GM23248 (cell line): Measurements from ENCODE around the gene AK8. TPM values are rescaled to one million over a fixed set of nuclear protein-coding genes. Genes with fewer than 3 reads are reported as not detected.
"Not testable (repeated sequence)": the region's sequence is repeated elsewhere in the genome, so short reads cannot be mapped to it uniquely, and the experiment has no call there.

Experiments used
- DNase-seq: peaks from one replicate; pipeline ENCODE4 v3.0.0-alpha.2; 2015
- H2AFZ ChIP-seq: fragments of 200-600 bp; sonication (generic); 2 replicates; pipeline ENCODE4 v1.6.1; 2016; ENCODE audit warnings: antibody characterized with exemption
- H3F3A ChIP-seq: fragments of 200-600 bp; sonication (generic); 2 replicates; pipeline ENCODE4 v1.6.1; 2016; ENCODE audit warnings: mild to moderate bottlenecking, antibody characterized with exemption, mixed run types; ENCODE audit not compliant: insufficient read depth
- H3K27ac ChIP-seq: fragments of 200-600 bp; sonication (generic); 2 replicates; pipeline ENCODE4 v1.5.1; 2016; ENCODE audit warnings: mild to moderate bottlenecking
- H3K27me3 ChIP-seq: fragments of 200-600 bp; sonication (generic); replicated peaks from 2 replicates; pipeline ENCODE4 v1.6.1; 2016; ENCODE audit warnings: mild to moderate bottlenecking; ENCODE audit not compliant: insufficient read depth
- H3K36me3 ChIP-seq: fragments of 200-600 bp; sonication (generic); 2 replicates; pipeline ENCODE4 v1.6.1; 2016; ENCODE audit warnings: low read depth, mild to moderate bottlenecking
- H3K4me1 ChIP-seq: fragments of 200-600 bp; sonication (generic); 2 replicates; pipeline ENCODE4 v1.6.1; 2016; ENCODE audit warnings: mild to moderate bottlenecking; ENCODE audit not compliant: insufficient read depth
- H3K4me2 ChIP-seq: fragments of 200-600 bp; sonication (generic); one replicate; pipeline ENCODE4 v1.6.1; 2016; ENCODE audit warnings: mild to moderate bottlenecking; ENCODE audit not compliant: unreplicated experiment
- H3K4me3 ChIP-seq: fragments of 200-600 bp; sonication (generic); 2 replicates; pipeline ENCODE4 v1.5.1; 2016; ENCODE audit warnings: mild to moderate bottlenecking
- H3K79me2 ChIP-seq: fragments of 200-600 bp; sonication (generic); 2 replicates; pipeline ENCODE4 v1.6.1; 2016; ENCODE audit warnings: mild to moderate bottlenecking; ENCODE audit not compliant: insufficient read depth
- H3K9ac ChIP-seq: fragments of 200-600 bp; sonication (generic); 2 replicates; pipeline ENCODE4 v1.6.1; 2016; ENCODE audit warnings: mild to moderate bottlenecking
- H3K9me2 ChIP-seq: fragments of 200-600 bp; sonication (generic); 2 replicates; pipeline ENCODE4 v1.6.1; 2016; ENCODE audit warnings: mixed run types, mild to moderate bottlenecking, moderate library complexity; ENCODE audit not compliant: insufficient read depth
- H3K9me3 ChIP-seq: fragments of 200-600 bp; sonication (generic); one replicate; pipeline ENCODE4 v1.6.1; 2017; ENCODE audit warnings: low read depth
- H4K20me1 ChIP-seq: fragments of 200-600 bp; sonication (generic); 2 replicates; pipeline ENCODE4 v1.6.0; 2016; ENCODE audit not compliant: insufficient read depth
- EZH2 ChIP-seq: fragments of 200-600 bp; sonication (generic); IDR thresholded peaks from 2 replicates; pipeline ENCODE4 v1.6.1; 2018; ENCODE audit warnings: antibody characterized with exemption, mild to moderate bottlenecking; ENCODE audit not compliant: insufficient read depth, poor library complexity, severe bottlenecking
- EZH2phosphoT487 ChIP-seq: fragments of 200-600 bp; sonication (generic); IDR thresholded peaks from 2 replicates; pipeline ENCODE4 v1.6.1; 2018; ENCODE audit warnings: antibody characterized with exemption, moderate library complexity, mild to moderate bottlenecking, low read depth; ENCODE audit not compliant: insufficient read depth
- WGBS, 2 experiments: methylation state at CpG; one replicate each; pipeline ENCODE4 v1.1.6; 2015 to 2017; ENCODE audit warnings: low lambda C conversion rate in 2 of 2, low coverage in 1 of 2; ENCODE audit errors: missing lambda C conversion rate in 2 of 2; 5-methylcytosine and 5-hydroxymethylcytosine counted together
- in situ Hi-C: fragments of 300-500 bp; cut with MboI; formaldehyde crosslinking; loops from 2 replicates; pipeline ENCODE4 v1.15.0; 2020
- polyA plus RNA-seq: library from polyadenylated mRNA; unstranded; fragments of >200 nt; fragmentation: Nextera tagmentation; extraction: Ambion mirVana; gene quantifications from 2 replicates; pipeline ENCODE4 v1.2.1, GENCODE V29; 2016
- total RNA-seq: library from RNA; depleted of rRNA; stranded (reverse); fragments of >200 nt; shearing (Covaris generic); gene quantifications from 2 replicates; pipeline ENCODE4 v1.2.3, GENCODE V29; 2014

AK8 gene
- total and polyA plus RNA-seq, 2 experiments from 2014 or later, result 0.32 to 0.89 TPM

DNA sequence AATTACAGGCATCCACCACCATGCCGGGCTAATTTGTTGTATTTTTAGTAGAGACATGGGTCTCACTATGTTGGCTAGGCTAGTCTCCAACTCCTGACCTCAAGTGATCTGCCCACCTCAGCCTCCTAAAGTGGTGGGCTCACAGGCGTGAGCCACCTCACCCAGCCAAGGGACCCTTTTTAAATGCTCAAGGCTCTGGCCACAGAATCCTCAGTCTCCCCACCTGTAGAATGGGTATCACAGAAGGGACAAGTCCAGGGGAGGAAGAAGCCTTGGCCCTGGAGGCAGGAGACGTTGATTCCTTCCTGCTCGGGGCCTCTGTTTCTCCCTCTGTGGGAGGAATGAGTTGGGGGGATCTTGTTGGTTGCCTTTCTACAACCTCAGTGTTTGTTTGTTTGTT lies 162.1 kb downstream of the AK8 start:
- Histone ChIP-seq H3F3A (no peaks in the 10 kb centered on the region), H3K36me3 (no peaks in the 10 kb centered on the region), H2AFZ (no peak overlapping the region), H3K4me3 (no peak overlapping the region), H3K27ac (no peak overlapping the region), H3K4me1 (no peaks in the 10 kb centered on the region), H3K4me2 (no peak overlapping the region), H3K9me2 (no peaks in the 10 kb centered on the region), H3K27me3 (peaks cover 27% of the 10 kb centered on the region), H4K20me1 (no peaks in the 10 kb centered on the region), H3K9me3 (no peaks in the 10 kb centered on the region), H3K79me2 (no peaks in the 10 kb centered on the region), H3K9ac (no peak overlapping the region)
- no peak for DNase-seq
- in situ Hi-C loops, result no loop called here
- WGBS, 2 experiments, result 27 to 37% methylated on average over 4 of the region's 4 CpGs
- TF ChIP-seq EZH2phosphoT487 (no peak), EZH2 (no peak)

GRCh38 chr9:132712753-132713152 lies 165.3 kb downstream of the AK8 start:
- WGBS, 2 experiments, result 70 to 71% methylated on average over 5 of the region's 5 CpGs

DNA sequence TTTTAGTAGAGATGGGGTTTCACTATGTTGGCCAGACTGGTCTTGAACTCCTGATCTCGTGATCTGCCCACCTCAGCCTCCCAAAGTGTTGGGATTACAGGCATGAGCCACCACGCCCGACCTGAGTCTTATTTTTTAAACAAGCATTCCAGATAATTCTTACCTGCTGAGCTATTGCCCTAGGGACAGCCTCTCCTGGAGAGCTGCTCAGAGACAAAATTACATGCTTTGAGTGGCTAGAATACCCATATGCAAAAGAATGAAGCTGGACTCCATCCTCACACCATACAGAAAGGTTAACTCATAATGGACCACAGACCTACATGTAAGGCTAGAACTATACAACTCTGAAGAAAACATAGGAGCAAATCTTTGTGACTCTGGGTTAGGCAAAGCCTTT lies 166.2 kb downstream of the AK8 start:
- H3K4me3 ChIP-seq, result no peak overlapping the region
- no peak overlapping the region for H2AFZ ChIP-seq
- 54 to 76% methylated on average over 3 of the region's 3 CpGs for WGBS, 2 experiments
- no peak overlapping the region for H3K27ac ChIP-seq
- no peaks in the 10 kb centered on the region for H3F3A ChIP-seq
- H4K20me1 ChIP-seq, result no peaks in the 10 kb centered on the region
- no peaks in the 10 kb centered on the region for H3K79me2 ChIP-seq
- no peak for DNase-seq
- no peaks in the 10 kb centered on the region for H3K9me2 ChIP-seq
- H3K36me3 ChIP-seq, result no peaks in the 10 kb centered on the region
- H3K9ac ChIP-seq, result no peak overlapping the region
- no peaks in the 10 kb centered on the region for H3K4me1 ChIP-seq
- TF ChIP-seq EZH2 (no peak), EZH2phosphoT487 (no peak)
- H3K9me3 ChIP-seq, result no peaks in the 10 kb centered on the region
- peaks cover 18% of the 10 kb centered on the region for H3K27me3 ChIP-seq
- in situ Hi-C loops, result no loop called here
- H3K4me2 ChIP-seq, result no peak overlapping the region

More at GRCh38 chr9:132712753-132713152, 165.3 kb downstream of the AK8 start:
- no peaks in the 10 kb centered on the region for H3K4me1 ChIP-seq
- H3K9me2 ChIP-seq, result no peaks in the 10 kb centered on the region
- H3F3A ChIP-seq, result no peaks in the 10 kb centered on the region
- no peak overlapping the region for H3K27ac ChIP-seq
- in situ Hi-C loops, result no loop called here
- H3K9me3 ChIP-seq, result no peaks in the 10 kb centered on the region
- no peaks in the 10 kb centered on the region for H3K36me3 ChIP-seq
- H3K4me2 ChIP-seq, result no peak overlapping the region
- no peak overlapping the region for H2AFZ ChIP-seq
- H3K79me2 ChIP-seq, result no peaks in the 10 kb centered on the region
- no peak overlapping the region for H3K4me3 ChIP-seq
- H3K9ac ChIP-seq, result no peak overlapping the region
- H3K27me3 ChIP-seq, result peaks cover 24% of the 10 kb centered on the region
- TF ChIP-seq EZH2 (no peak), EZH2phosphoT487 (no peak)
- DNase-seq, result no peak
- no peaks in the 10 kb centered on the region for H4K20me1 ChIP-seq

GRCh38 chr9:132711152-132711551 lies 166.9 kb downstream of the AK8 start:
- H4K20me1 ChIP-seq, in situ Hi-C loops, H3K27ac ChIP-seq, H3K9me3 ChIP-seq, H3F3A ChIP-seq, H3K9me2 ChIP-seq, H3K79me2 ChIP-seq, H3K36me3 ChIP-seq, H3K9ac ChIP-seq, H3K4me1 ChIP-seq, H2AFZ ChIP-seq, H3K4me2 ChIP-seq, H3K4me3 ChIP-seq, DNase-seq: not testable (repeated sequence)
- WGBS, 2 experiments, result 68 to 73% methylated on average over 5 of the region's 5 CpGs
- H3K27me3 ChIP-seq, result peaks cover 18% of the 10 kb centered on the region

DNA sequence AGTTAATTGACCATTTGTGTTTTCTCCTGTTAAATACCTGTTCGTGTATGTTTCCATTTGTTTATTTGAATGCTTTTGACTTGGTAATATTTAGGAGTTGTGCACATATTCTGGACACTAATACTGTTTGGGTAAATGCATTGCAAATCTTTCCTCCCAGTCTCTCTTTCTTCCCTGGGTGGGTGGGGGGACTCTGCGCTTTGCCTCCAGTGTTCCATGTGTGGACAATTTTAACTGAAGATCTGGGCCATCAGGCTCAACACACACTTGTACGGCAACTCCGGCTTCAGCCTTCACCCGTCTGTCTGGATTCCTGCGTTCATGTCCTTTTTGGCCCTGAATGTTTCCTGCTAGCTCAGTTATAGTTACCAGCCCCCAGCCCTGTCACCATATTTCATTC lies 167.8 kb downstream of the AK8 start:
- H3K4me2 ChIP-seq, result no peak overlapping the region
- H3K79me2 ChIP-seq, result no peaks in the 10 kb centered on the region
- H3K4me3 ChIP-seq, result no peak overlapping the region
- no peaks in the 10 kb centered on the region for H3K4me1 ChIP-seq
- no peaks in the 10 kb centered on the region for H4K20me1 ChIP-seq
- no peaks in the 10 kb centered on the region for H3K9me3 ChIP-seq
- in situ Hi-C loops, result no loop called here
- no peaks in the 10 kb centered on the region for H3K9me2 ChIP-seq
- 62 to 64% methylated on average over 6 of the region's 6 CpGs for WGBS, 2 experiments
- no peaks in the 10 kb centered on the region for H3F3A ChIP-seq
- TF ChIP-seq EZH2phosphoT487, result no peak
- TF ChIP-seq EZH2, result no peak
- H3K9ac ChIP-seq, result no peak overlapping the region
- H3K36me3 ChIP-seq, result no peaks in the 10 kb centered on the region
- no peak overlapping the region for H3K27ac ChIP-seq
- no peak for DNase-seq
- peaks cover 18% of the 10 kb centered on the region for H3K27me3 ChIP-seq
- no peak overlapping the region for H2AFZ ChIP-seq
